H7 (cell line): Measurements from ENCODE around the gene BAIAP2L1. TPM values are rescaled to one million over a fixed set of nuclear protein-coding genes. Genes with fewer than 3 reads are reported as not detected.

Source experiments
- DNase-seq: peaks from one replicate; pipeline ENCODE4 v3.0.0; 2012
- H3K27me3 ChIP-seq: 2 replicates; pipeline ENCODE4 v1.6.0; 2011; ENCODE audit warnings: mild to moderate bottlenecking, low read length; ENCODE audit not compliant: control insufficient read depth, insufficient read depth
- H3K36me3 ChIP-seq: replicated peaks from 2 replicates; pipeline ENCODE4 v1.5.1; 2011; ENCODE audit warnings: low read length; ENCODE audit not compliant: control insufficient read depth, insufficient read depth
- H3K4me3 ChIP-seq: 2 replicates; pipeline ENCODE4 v1.5.1; 2011; ENCODE audit warnings: low read depth, mild to moderate bottlenecking, control low read depth, low read length, moderate library complexity; ENCODE audit not compliant: insufficient read depth
- total RNA-seq: library from RNA; depleted of rRNA; stranded (reverse); fragments of >200 nt; shearing (Covaris generic); gene quantifications from 2 replicates; pipeline ENCODE4 v1.2.3, GENCODE V29; 2014

Gene BAIAP2L1
- total RNA-seq, 1 experiment from 2014 or later = 16.6 TPM

DNA sequence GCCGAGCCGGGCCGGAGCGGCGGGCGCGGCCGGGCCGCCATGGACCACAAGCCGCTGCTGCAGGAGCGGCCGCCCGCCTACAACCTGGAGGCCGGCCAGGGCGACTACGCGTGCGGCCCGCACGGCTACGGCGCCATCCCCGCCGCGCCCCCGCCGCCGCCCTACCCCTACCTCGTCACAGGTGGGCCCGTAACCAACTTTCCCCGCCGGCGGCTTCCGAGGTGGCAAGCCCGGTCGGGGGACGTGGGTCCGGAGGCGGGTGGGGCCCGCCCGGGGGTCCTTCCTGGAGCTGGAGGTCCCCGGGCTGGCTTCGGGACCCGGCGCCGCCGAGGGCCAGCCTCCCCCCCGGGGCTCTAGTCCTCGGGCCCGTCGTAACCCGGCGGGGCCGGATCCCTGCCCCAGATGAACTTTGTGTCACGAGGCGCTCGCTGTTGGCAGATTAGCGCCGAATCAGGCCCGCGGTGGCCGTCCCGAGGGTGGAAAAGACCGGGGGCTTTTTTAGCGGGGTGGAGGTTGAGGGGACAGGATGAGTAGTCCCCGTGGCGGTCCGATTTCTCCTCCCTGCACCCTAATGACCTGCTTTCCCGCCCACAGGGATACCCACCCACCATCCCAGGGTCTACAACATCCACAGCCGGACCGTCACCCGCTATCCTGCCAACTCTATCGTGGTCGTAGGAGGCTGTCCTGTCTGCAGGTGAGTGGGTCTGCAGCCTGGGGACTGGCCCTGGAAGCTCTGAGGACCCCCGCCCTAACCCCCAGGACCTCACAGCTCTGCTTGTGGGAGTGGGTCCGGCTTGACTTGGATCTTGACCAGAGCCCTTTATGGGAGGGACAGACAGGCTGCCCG lies 118.9 kb downstream of the BAIAP2L1 start:
- peak; percentile 84 for DNase-seq
- H3K36me3 ChIP-seq = no peaks in the 10 kb centered on the region
- H3K4me3 ChIP-seq = peak overlapping the region; percentile 70
- H3K27me3 ChIP-seq = no peaks in the 10 kb centered on the region; the same call in 1 of the 2 replicates

DNA sequence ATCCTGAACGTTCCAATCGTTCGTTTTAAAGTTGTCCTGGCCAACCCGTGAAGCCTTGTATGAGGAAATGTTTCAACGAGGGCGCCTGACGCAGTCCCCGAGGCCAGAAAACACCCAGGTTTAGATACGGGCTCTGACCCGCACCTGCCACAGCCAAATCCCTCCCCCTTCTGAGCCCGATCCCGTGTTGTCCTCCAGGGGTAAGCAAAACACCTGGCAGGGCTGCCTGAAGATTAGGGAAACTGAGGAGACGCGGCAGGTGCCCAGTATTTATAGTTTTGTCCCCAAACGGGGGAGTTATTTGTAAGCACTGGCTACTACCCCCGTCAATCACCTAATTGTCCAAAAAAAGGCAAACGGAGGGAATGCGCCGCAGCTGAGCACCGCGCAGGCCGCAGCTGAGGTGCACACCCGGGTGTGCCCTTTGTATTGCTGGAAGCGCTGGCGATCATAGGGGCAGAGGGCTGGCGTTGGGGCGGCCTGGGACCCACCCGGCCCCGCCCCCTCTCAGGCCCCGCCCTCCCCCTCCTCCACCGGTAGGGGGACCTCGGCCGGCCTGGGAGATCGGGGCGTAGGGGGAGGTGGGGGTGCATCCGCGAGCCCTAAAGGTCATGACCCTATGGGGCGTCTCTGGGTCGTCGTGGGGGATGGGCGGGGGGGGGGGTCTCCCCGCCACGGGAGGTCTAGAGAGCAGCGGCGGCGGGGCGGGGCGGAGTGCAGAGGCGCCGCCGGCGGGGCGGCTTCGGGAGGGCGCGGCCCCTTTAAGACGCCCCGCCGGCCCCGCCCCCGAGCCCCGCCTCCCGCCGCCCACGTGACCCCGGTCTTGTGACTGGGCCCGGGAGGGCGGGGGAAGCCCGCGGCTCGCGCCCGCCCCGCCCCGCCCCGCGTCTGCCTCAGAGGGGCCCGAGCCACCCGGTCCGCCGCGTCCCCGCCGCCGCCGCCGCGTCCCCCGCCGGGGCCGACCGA lies 119.8 kb downstream of the BAIAP2L1 start, which contains the start of gene BRI3:
Gene BRI3, plus strand, starts transcription at position 896 of the 966 bp plus-strand sequence. CDS start 110 bp downstream, outside the sequence.
- Histone ChIP-seq H3K27me3 (no peaks in the 10 kb centered on the region; the same call in 1 of the 2 replicates), H3K4me3 (peak within 1 kb of the TSS; percentile 70), H3K36me3 (no peaks in the 10 kb centered on the region)
- peak; percentile 99 for DNase-seq

DNA sequence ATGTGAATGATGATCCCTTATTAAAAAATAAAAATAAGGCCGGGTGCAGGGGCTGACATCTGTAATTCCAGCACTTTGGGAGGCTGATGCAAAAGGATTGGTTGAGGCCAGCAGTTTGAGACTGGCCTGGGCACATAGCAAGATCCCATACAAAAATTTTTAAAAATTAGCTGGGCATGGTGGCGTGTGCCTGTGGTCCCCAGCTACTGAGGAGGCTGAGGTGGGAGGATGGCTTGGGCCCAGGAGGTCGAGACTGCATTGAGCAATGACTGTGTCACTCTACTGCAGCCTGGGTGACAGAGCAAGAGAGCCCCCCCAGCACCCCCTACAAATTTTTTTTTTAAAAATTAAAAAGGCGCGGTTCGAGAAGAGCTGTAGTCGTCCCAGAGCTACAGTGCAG lies 120.6 kb downstream of the BAIAP2L1 start:
- Histone ChIP-seq H3K4me3 (peak overlapping the region; percentile 42), H3K36me3 (no peaks in the 10 kb centered on the region), H3K27me3 (no peaks in the 10 kb centered on the region; the same call in 1 of the 2 replicates)
- no peak for DNase-seq

DNA sequence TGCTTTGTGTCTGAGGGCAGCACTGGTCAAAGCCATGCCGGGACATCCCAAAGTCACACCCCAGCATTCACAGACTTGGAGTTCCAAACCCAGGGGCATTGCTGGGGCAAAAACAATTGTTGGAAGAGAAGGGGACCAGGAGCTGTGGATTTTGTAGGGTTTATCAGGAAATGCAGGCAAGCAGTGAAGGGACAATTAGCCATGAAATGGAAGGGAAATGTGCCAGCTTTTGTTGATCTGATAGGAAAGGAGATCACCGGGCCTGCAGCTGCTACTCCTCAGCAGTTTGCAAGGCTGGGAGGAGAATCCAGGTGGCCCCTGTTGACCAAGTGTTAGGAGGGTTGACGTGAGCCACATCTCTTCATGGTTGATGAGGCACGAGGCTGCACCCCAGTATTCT lies 122.0 kb downstream of the BAIAP2L1 start:
- Histone ChIP-seq H3K27me3 (no peaks in the 10 kb centered on the region; the same call in 1 of the 2 replicates), H3K4me3 (no peak overlapping the region), H3K36me3 (no peaks in the 10 kb centered on the region)
- DNase-seq = no peak

DNA sequence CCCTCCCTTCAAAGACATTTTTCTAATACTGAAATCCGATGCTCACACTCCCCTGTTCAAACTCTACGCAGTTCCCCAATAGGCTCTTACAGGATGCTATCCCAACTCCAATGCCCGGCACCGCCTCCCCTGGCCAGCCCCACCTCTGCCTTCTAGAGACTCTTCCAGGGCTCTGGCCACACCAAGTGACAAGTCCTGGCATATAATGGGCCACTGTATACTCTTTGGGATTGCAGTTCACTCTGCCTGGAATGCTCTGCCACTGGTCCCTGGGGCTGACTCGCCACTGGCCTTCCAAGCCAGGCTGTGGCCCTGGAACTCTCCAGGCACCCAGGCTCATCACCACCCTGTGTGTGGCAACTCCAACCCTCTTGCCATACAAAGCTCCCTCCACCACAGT lies 122.5 kb downstream of the BAIAP2L1 start:
- DNase-seq = peak; percentile 46
- H3K4me3 ChIP-seq = no peak overlapping the region
- H3K27me3 ChIP-seq = no peaks in the 10 kb centered on the region; the same call in 1 of the 2 replicates
- H3K36me3 ChIP-seq = no peaks in the 10 kb centered on the region

DNA sequence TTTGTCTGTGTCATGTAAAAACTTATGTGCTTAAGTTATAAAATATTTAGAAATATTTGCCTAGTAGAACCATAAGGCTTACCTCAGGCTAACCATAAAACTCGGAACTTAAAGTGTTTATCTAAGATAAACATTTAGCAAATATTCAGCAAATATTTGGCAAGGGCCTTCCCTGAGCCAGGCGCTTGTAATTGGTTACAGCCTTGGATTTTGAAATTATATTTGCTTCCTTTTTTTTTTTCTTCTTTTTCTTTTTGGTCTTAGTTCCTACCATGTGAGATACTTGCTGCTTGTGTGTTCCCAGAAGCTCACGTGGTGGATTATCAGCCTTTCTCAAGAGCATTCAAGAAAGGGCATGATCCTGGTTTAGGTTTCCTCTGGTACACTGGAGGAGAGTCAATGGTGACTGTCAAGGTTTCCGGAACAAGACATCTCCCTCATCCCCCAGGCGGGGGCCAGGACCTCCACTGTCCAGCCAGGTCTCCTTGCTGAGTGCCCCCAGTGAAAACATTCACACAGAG lies 124.6 kb downstream of the BAIAP2L1 start:
- no peak for DNase-seq
- Histone ChIP-seq H3K4me3 (no peak overlapping the region), H3K36me3 (no peaks in the 10 kb centered on the region), H3K27me3 (no peaks in the 10 kb centered on the region; the same call in 1 of the 2 replicates)

DNA sequence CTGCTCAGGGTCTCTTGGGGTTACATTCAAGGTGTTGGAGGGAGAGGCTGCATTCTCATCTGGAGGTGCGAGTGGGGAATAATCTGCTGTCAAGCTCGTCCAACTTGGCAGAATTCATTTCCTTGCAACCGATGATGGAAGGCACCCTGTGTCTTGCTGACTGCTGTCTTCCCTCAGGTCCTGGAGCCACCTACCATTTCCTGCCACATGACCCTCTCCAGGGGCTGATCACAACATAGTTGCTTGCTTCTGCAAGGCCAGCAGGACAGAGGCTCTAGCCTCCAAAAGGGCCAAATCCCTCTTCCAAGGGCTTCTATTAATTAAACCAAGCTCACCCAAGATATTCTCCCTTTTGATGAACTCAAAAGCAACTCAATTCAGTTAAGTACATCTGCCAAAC lies 133.6 kb downstream of the BAIAP2L1 start:
- no peaks in the 10 kb centered on the region for H3K27me3 ChIP-seq
- no peaks in the 10 kb centered on the region; the same call in 1 of the 2 replicates for H3K36me3 ChIP-seq
- no peak for DNase-seq
- H3K4me3 ChIP-seq = no peak overlapping the region

DNA sequence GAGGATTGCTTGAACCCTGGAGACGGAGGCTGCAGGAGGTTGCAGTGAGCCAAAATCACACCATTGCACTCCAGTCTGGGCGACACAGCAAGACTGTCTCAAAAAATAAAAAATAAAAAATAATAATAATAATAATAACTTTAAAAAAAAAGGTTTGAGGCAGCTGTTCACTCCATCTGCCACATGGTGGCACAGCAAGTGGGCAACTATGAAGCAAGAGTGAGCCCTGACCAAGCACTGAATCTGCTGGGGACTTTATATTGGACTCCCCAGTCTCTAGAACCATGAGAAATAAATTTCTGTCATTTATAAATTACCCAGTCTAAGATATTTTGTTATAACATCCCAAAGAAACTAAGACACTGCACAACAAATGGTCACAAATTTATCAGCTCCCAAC lies 134.1 kb downstream of the BAIAP2L1 start:
- DNase-seq = no peak
- H3K36me3 ChIP-seq = no peaks in the 10 kb centered on the region; the same call in 1 of the 2 replicates
- no peak overlapping the region for H3K4me3 ChIP-seq
- no peaks in the 10 kb centered on the region for H3K27me3 ChIP-seq

DNA sequence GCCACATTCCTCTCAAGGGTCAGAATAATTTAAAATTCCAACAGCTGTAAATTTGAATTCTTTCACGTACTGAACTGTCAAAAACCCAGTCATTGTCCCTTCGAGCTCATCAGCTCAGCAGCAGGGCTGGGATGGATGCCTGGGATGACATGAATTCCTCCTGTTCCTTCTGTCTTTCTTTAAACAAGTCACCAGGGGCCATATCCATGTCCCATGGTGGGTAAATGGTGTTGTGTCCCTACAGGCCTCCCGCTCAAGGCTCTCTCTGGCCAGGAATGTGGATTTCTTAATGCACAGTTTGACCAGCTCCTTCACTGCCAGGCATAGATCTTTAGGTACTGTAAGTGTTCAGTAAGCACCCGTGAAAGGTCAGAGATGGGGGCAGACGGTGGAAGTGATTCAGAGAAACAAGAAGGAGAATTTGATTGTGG lies 135.0 kb downstream of the BAIAP2L1 start:
- peak; percentile 33 for DNase-seq

DNA sequence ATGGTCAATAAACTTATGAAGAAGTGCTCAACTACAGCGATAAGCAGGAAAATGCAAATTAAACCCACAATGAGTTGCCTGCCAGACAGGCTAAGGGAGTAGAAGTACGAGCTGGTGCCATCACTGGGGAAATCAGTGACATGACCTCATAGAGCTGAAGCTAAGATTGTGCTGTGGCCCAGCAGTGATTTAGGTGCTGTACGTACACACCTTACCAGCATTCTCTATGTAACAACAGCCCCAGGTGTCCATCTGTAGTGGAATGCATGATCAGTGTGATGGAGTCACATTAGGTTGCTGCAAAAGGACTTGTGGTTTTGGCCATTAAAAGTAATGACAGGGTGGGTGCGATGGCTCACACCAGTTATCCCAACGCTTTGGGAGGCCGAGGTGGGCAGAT lies 143.2 kb downstream of the BAIAP2L1 start:
- DNase-seq = no peak
- Histone ChIP-seq H3K36me3 (peaks cover 1% of the 10 kb centered on the region; the same call in 1 of the 2 replicates), H3K4me3 (no peak overlapping the region), H3K27me3 (no peaks in the 10 kb centered on the region)

More for the DNA sequence above, 135.0 kb downstream of the BAIAP2L1 start:
- Histone ChIP-seq H3K4me3 (no peak overlapping the region), H3K27me3 (no peaks in the 10 kb centered on the region), H3K36me3 (no peaks in the 10 kb centered on the region; the same call in 1 of the 2 replicates)

DNA sequence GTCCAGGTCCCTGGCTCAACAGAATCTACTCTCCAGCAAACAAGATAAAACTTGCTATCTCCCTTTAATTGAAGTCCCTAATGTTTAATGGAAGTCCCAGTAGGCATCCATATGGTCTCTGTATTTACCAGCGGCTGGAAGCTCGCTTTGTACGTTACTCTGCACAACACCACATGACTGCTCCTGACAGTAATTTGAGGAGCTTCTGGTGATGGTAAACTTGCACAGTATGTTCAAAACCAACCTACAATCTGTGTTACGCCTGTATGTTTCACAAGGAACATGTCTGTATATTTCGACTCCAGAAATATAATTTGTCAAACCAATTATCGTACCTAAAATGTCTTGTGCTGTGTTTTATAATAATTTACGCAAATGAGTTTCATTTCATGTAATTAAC lies 144.5 kb downstream of the BAIAP2L1 start:
- Histone ChIP-seq H3K4me3 (no peak overlapping the region), H3K27me3 (no peaks in the 10 kb centered on the region)
- no peak for DNase-seq

DNA sequence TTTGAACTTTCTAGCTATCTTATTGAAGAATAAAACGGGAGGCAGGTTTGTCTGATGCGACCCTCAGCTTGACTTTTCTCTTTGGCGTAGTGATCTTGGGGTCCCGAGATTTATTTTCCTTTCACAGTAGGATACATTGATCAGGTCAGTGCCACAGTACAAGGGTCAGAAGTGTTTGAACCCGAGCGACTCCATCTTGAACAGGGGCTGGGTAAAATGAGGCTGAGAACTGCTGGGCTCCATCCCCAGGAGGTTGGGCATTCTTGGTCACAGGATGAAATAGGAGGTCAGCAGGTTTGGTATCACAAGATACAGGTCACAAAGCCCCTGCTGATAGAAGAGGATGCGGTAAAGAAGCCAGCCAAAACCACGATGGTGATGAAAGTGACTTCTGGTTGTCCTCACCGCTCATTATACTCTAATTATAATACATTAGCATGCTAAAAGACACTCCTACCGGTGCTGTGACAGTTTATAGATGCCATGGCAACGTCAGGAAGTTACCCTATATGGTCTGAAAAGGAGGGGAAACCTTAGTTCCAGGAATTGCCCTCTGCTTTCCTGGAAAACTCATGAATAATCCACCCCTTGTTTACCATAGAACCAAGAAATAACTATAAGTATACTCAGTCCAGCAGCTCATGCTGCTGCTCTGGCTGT lies 145.8 kb downstream of the BAIAP2L1 start:
- Histone ChIP-seq H3K36me3 (peaks cover 1% of the 10 kb centered on the region; the same call in 1 of the 2 replicates), H3K4me3 (no peak overlapping the region), H3K27me3 (no peaks in the 10 kb centered on the region)
- no peak for DNase-seq

More for the DNA sequence above, 144.5 kb downstream of the BAIAP2L1 start:
- H3K36me3 ChIP-seq = peaks cover 1% of the 10 kb centered on the region; the same call in 1 of the 2 replicates

DNA sequence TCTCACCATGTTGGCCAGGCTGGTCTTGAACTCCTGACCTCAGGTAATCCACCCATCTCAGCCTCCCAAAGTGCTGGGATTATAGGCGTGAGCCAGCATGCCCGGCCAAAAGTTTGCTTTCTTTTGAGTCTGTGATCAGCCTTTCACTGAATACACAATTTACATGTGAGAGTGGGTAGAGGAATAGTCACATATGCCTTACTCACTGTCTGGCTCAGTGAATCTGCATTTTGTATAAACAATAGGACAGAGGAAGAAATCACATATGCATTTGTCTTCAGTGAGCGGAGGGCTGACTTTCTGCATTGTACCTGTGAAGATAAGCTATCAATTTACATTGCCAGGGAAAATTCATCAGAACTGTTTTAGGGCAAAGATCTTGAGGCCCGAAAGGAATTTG lies 146.4 kb downstream of the BAIAP2L1 start:
- H3K36me3 ChIP-seq = peaks cover 1% of the 10 kb centered on the region; the same call in 1 of the 2 replicates
- H3K27me3 ChIP-seq = no peaks in the 10 kb centered on the region
- DNase-seq = no peak
- no peak overlapping the region for H3K4me3 ChIP-seq
